H54 (cell line): ENCODE measurements around the gene DEXI.
A peak's percentile ranks its signal among the peaks of the same experiment; 100 is the strongest.

Experiments
- DNase-seq: peaks from one replicate; pipeline ENCODE4 v3.0.0; 2011; ENCODE audit warnings: low spot score, mixed read lengths; ENCODE audit not compliant: insufficient read length
- FAIRE-seq: peaks from 3 replicates; lab custom pipeline; 2011; peaks lifted over from hg19 to GRCh38; lab: Jason Lieb, UNC
- POLR2A ChIP-seq: IDR thresholded peaks from 2 replicates; pipeline ENCODE4 v1.6.1; 2011; ENCODE audit warnings: low read depth, mild to moderate bottlenecking, low read length

DEXI gene

DNA sequence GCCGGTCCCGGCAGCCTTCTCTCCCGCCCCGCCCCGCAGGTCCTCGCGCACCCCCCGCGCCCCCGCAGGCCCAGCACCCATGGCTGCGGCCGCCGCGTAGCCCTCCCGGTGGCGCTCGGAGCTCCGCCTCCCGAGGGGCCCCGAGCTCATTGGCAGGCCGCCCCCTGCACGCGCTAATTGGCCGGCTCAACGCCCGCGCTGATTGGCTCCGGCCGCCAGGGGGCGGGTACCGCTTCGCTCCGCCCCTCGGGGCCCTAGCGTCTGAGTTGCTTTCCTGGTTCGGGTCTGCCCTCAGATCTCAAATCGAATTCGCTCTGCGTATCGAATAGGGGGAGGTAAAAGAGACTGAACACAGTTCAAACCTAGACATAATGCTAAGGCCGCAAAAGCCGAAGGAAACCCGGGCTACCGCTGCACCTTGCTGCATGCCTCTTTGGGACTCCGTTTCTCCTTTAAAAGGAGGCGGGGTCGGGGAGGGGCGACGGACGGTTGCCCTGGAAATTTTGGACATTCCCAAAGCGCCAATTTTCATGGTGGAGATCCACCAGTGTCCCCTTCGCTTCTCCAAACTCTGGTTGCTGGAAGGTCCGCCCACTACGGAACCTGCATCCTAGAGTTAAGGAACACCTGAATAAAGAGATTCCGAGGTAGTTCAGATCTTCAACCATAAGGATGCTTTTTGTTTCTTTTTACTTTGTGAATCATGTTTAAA is at the start of gene DEXI:
TSS of gene DEXI (minus strand) at position 117 of the 712 bp plus-strand sequence. CDS start 463 bp downstream, outside the sequence.
- TF ChIP-seq POLR2A = peak; percentile 76
- FAIRE-seq = no peak
- DNase-seq = peak; percentile 96

GRCh38 chr16:10990378-10990777 is 48.1 kb upstream of the DEXI start:
- TF ChIP-seq POLR2A = no peak
- FAIRE-seq = no peak
- DNase-seq = no peak

DNA sequence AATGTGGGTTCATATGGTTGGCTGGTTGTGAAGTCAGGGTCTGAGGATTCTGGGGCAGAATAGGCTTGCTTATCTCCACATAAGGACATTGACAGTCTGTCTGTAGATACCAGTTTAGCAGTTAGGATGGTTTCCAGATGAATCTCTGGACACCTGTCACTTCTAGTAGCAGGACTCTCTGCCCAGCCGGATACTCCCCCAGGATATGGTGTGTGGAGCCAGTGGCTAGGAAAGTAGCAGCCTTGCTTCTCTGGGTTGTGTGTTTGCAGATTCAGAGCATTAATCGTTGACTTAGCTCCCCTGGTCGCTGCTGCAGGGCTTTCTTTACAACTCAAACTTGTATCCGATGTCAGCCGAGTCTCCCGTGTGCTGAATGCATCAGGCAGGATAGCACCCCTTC is 47.3 kb upstream of the DEXI start:
- TF ChIP-seq POLR2A = no peak
- DNase-seq (no peak), FAIRE-seq (no peak)

- TF ChIP-seq POLR2A = no peak
- no peak for DNase-seq
- FAIRE-seq = no peak
These were observed 46.6 kb upstream of the DEXI start for GRCh38 chr16:10988879-10989278.

GRCh38 chr16:10988164-10988803 is 46.0 kb upstream of the DEXI start:
- no peak for TF ChIP-seq POLR2A
- DNase-seq (no peak), FAIRE-seq (no peak)

DNA sequence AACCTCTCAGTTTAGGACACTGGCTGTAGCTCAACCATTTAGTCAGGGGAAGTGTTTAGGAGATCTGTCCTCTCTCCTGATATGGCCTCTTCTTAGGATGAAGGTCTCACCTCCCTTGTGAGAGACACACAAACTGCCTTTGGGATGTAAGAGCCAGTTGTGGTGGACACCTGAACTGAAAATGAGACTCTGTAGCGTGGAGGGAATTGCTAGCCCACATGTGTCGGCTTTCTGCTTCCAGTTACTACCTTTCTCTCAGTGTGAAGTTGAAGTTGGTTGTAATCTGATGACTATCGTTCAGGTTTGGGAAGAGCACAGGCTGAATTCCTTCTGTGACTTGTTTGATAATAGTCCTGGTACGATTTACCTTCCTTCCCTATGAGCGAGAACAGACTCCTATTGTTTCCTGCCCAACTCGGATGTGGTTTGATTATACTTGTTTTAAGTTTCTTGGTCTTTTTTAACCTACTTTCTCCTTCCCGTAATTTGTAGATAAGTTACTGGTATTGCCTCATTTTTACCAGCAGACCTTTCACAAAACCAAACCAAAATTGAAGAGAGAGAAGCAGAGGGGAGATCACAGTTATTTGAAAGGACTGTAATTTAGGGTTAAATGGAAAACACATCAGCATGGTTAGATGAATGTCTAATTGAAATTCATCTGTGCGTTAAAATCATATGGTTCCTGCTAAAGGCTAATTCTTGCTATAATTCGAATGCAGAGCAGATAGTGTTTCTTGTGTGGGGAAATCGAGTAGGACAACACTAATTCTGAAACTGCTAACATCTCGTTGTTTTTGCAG is 45.3 kb upstream of the DEXI start:
- TF ChIP-seq POLR2A = no peak
- DNase-seq = no peak
- no peak for FAIRE-seq

GRCh38 chr16:10984509-10984908 is 42.2 kb upstream of the DEXI start:
- DNase-seq (no peak), FAIRE-seq (no peak)
- no peak for TF ChIP-seq POLR2A

DNA sequence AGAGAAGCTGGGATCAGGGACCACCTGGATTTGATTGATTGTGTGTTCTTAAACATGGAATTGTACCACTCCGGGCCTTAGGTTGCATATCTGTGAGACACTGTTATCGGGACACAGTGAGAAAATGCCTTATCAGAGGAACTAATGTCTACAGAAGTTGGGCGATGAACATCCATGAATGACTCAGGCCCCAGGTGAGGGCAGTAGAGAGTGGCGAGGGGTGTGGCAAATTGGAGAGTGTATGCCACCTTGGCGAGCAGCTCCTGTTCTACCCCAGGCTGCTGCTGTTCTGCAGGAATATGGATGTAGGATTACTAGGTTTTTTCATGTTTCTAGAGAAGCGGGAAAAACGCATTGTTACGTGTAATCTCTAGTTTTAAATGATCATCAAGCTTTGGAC is 40.9 kb upstream of the DEXI start:
- no peak for TF ChIP-seq POLR2A
- DNase-seq (no peak), FAIRE-seq (no peak)

DNA sequence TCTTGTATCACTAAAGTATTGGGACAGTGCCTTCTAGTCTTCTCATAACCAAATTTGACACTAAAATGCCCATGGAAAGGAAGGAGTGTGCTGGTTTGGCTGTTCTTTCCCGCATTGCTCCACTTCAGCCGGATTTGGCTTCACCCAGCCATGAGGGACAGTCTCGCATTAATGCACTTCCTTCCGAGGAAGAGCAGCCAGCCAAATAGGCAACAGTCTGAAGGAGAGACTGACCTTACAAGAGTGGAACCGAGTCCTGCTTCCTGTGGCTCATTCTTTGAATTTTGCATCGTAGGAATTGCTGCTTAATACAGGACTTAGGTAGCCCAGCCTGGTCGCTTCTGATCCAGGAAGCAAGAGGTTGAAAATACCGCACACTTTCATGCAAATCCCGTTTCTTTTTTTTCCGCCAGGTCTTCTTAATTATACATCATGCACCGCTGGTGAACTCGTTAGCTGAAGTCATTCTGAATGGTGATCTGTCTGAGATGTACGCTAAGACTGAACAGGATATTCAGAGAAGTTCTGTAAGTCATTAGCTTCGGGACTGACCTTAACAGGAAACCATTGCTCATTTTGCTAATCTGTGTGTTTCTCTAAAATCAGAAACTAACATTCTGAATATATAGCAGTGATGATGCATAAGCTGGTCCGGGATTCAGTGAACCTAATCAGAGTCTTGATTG is 40.3 kb upstream of the DEXI start:
- TF ChIP-seq POLR2A = no peak
- DNase-seq (no peak), FAIRE-seq (no peak)

DNA sequence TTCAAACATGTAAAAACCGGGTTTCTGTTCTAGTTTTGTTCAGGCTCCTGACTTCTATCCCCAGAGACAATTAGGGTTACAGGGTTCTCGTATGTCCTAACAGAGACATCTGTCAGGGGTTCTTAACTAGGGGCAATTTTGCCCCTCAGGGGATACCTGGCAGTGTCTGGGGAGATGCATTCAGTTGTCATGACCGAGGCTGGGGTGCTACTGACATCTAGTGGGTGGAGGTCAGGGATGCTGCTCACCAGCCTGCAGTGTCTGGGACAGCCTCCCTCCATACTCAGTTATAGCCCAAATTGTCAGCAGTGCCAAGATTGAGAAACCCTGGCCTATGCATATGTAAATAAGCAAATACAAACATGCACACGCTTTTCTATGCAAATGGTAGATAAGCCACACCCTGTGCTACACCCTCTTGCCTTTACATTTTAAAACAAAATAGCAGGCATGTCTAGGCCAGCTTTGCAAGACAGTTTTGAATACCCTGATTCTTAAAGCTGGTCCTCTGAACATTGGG is 39.5 kb upstream of the DEXI start:
- no peak for TF ChIP-seq POLR2A
- FAIRE-seq (no peak), DNase-seq (no peak)

- TF ChIP-seq POLR2A = no peak
- DNase-seq (no peak), FAIRE-seq (no peak)
These were observed 38.5 kb upstream of the DEXI start for GRCh38 chr16:10980813-10981212.

- no peak for FAIRE-seq
- no peak for TF ChIP-seq POLR2A
These were observed 37.7 kb upstream of the DEXI start for GRCh38 chr16:10979717-10980601.

More at GRCh38 chr16:10979717-10980601, 37.7 kb upstream of the DEXI start:
- no peak for DNase-seq
